B cell (primary cell): ENCODE results near the gene CDH1. TPM values are rescaled to one million over a fixed set of nuclear protein-coding genes. Genes with fewer than 3 reads are reported as not detected.
"Not testable (repeated sequence)": the region's sequence is repeated elsewhere in the genome, so short reads cannot be mapped to it uniquely, and the experiment has no call there.

Experiments
- ATAC-seq: fragments of 200-7000 bp; cut with Tn5 transposase; one replicate; pipeline ENCODE4 v1.10.0; 2021; ENCODE audit warnings: low read depth, mild to moderate bottlenecking, moderate number of reproducible peaks, moderate library complexity
- CTCF ChIA-PET: fragments of 350-600 bp; sonication (Branson Sonifier 250); formaldehyde crosslinking; loops from one replicate; lab custom pipeline; 2021; ENCODE audit warnings: antibody characterized with exemption, inconsistent platforms; lab: Charles Lee
- POLR2A ChIA-PET: fragments of 350-600 bp; sonication (Branson Sonifier 250); formaldehyde crosslinking; loops from one replicate; lab custom pipeline; 2021; ENCODE audit warnings: antibody characterized with exemption; lab: Charles Lee
- DNase-seq: peaks from one replicate; pipeline ENCODE4 v3.0.0; 2013
- H2AFZ ChIP-seq: 2 replicates; pipeline ENCODE4 v1.6.1; 2012; ENCODE audit warnings: mild to moderate bottlenecking, low read depth, low read length; ENCODE audit not compliant: insufficient read depth, poor library complexity, severe bottlenecking
- H3K27ac ChIP-seq, 2 donors: 1 replicate in 1 of 2; 2 replicates in 1 of 2; pipeline ENCODE4 v1.5.1; 2012 to 2013; ENCODE audit warnings: low read length in 2 of 2, mild to moderate bottlenecking in 2 of 2, moderate library complexity in 1 of 2
- H3K27me3 ChIP-seq, 4 experiments: fragments of 200-600 bp in 1 of 4; sonication (generic) in 1 of 4; replicated peaks in 1 of 4; 1 replicate in 2 of 4; 2 replicates in 2 of 4; pipeline versions ENCODE4 v1.6.1 to v1.7.0; 2013 to 2016; ENCODE audit warnings: low read length in 3 of 4, mild to moderate bottlenecking in 2 of 4, mixed read lengths in 1 of 4, moderate library complexity in 1 of 4; ENCODE audit not compliant: insufficient read depth in 4 of 4, control insufficient read depth in 3 of 4; ENCODE audit errors: control extremely low read depth in 1 of 4
- H3K36me3 ChIP-seq, 2 experiments: replicated peaks in 1 of 2; 1 replicate in 1 of 2; 2 replicates in 1 of 2; pipeline versions ENCODE4 v1.6.1 to v1.7.1; 2013; ENCODE audit warnings: low read length in 1 of 2; ENCODE audit not compliant: insufficient read depth in 2 of 2, control insufficient read depth in 1 of 2; ENCODE audit errors: control extremely low read depth in 1 of 2, extremely low read depth in 1 of 2
- H3K4me1 ChIP-seq, 2 donors: fragments of 200-600 bp in 1 of 2; sonication (generic) in 1 of 2; 1 replicate in 1 of 2; 2 replicates in 1 of 2; pipeline versions ENCODE4 v1.5.1 to v1.6.1; 2013 to 2017; ENCODE audit warnings: low read length in 2 of 2; ENCODE audit not compliant: control insufficient read depth in 2 of 2, insufficient read depth in 2 of 2
- H3K4me2 ChIP-seq: replicated peaks from 2 replicates; pipeline ENCODE3; 2012; ENCODE audit warnings: mild to moderate bottlenecking, low read depth, low read length; ENCODE audit not compliant: poor library complexity, severe bottlenecking
- H3K4me3 ChIP-seq, 5 experiments: fragments of 200-600 bp in 1 of 5; sonication (generic) in 1 of 5; 1 replicate in 3 of 5; 2 replicates in 2 of 5; pipeline versions ENCODE4 v1.5.1 to v1.7.0; 2011 to 2016; ENCODE audit warnings: low read length in 4 of 5, mild to moderate bottlenecking in 4 of 5, low read depth in 2 of 5, control low read depth in 1 of 5, moderate library complexity in 1 of 5; ENCODE audit not compliant: insufficient read depth in 1 of 5; ENCODE audit errors: control extremely low read depth in 1 of 5, extremely low read depth in 1 of 5
- H3K79me2 ChIP-seq: fragments of 200-600 bp; sonication (generic); one replicate; pipeline ENCODE4 v1.6.0; 2016; ENCODE audit warnings: low read length; ENCODE audit not compliant: control insufficient read depth, insufficient read depth
- H3K9ac ChIP-seq: fragments of 200-600 bp; sonication (generic); 2 replicates; pipeline ENCODE4 v1.6.1; 2017; ENCODE audit warnings: mild to moderate bottlenecking, low read length, moderate library complexity
- H3K9me3 ChIP-seq, 3 donors: one replicate each; pipeline versions ENCODE4 v1.6.1 to v1.7.1; 2013; ENCODE audit warnings: low read length in 2 of 3; ENCODE audit not compliant: control insufficient read depth in 2 of 3, insufficient read depth in 1 of 3; ENCODE audit errors: control extremely low read depth in 1 of 3
- H4K20me1 ChIP-seq: 2 replicates; pipeline ENCODE4 v1.6.0; 2012; ENCODE audit warnings: mild to moderate bottlenecking, low read length; ENCODE audit not compliant: insufficient read depth, control insufficient read depth, poor library complexity, severe bottlenecking
- H3K27ac Mint-ChIP-seq: one replicate; pipeline ENCODE4 v1.8.0; 2021; ENCODE audit warnings: mixed read lengths
- H3K27me3 Mint-ChIP-seq: one replicate; pipeline ENCODE4 v1.8.0; 2021; ENCODE audit warnings: mixed read lengths
- H3K4me1 Mint-ChIP-seq: one replicate; pipeline ENCODE4 v1.8.0; 2021; ENCODE audit warnings: mixed read lengths
- H3K4me3 Mint-ChIP-seq: one replicate; pipeline ENCODE4 v1.8.0; 2021; ENCODE audit warnings: mixed read lengths
- H3K9me3 Mint-ChIP-seq: one replicate; pipeline ENCODE4 v1.8.0; 2022; ENCODE audit warnings: mixed read lengths; ENCODE audit not compliant: insufficient read depth
- CTCF ChIP-seq: fragments of 200-600 bp; IDR thresholded peaks from one replicate; pipeline ENCODE4 v1.8.0; 2022; ENCODE audit warnings: antibody characterized with exemption, mild to moderate bottlenecking
- EZH2 ChIP-seq: IDR thresholded peaks from 2 replicates; pipeline ENCODE4 v1.6.1; 2012; ENCODE audit warnings: borderline replicate concordance, low read depth, mild to moderate bottlenecking, moderate library complexity, low read length; ENCODE audit not compliant: insufficient read depth, poor library complexity, severe bottlenecking
- WGBS: methylation state at CpG from one replicate; pipeline ENCODE4 v1.1.5; 2013; ENCODE audit warnings: missing lambda C conversion rate; ENCODE audit not compliant: insufficient coverage; 5-methylcytosine and 5-hydroxymethylcytosine counted together
- intact Hi-C: fragments of 100-400 bp; cut with micrococcal nuclease; formaldehyde crosslinking; loops from one replicate; pipeline ENCODE4 v1.10.0; 2022
- polyA plus RNA-seq: library from polyadenylated mRNA; depleted of rRNA; stranded (reverse); fragments of >200 nt; gene quantifications from 2 replicates; pipeline ENCODE4 v1.2.3, GENCODE V29; 2012
- total RNA-seq, 2 donors: library from RNA; stranded (reverse); fragments of 120-200 nt in 1 of 2; gene quantifications; 1 replicate in 1 of 2; 2 replicates in 1 of 2; pipeline versions ENCODE4 v1.2.3 to v1.2.4, GENCODE V29; 2013 to 2022

Gene CDH1
- total and polyA plus RNA-seq, 2 donors (not counting 1 experiment from before 2014, with no cell fraction given): 2.0 TPM; not detected in 1

- ATAC-seq: no peak
- Histone ChIP-seq H3K79me2 (no peaks in the 10 kb centered on the region), H4K20me1 (no peaks in the 10 kb centered on the region), H3K4me3 (no peak overlapping the region), H3K4me1 (peaks cover 6 to 11% of the 10 kb centered on the region in 2 donors), H3K27ac (no peak overlapping the region), H3K9ac (no peak overlapping the region), H3K9me3 (peaks cover 0 to 3% (median 0%) of the 10 kb centered on the region in 3 donors), H2AFZ (no peak overlapping the region), H3K36me3 (no peaks in the 10 kb centered on the region), H3K4me2 (no peak overlapping the region), H3K27me3 (no peaks in the 10 kb centered on the region)
- ChIA-PET CTCF (no interaction called here), POLR2A (interaction anchor here (0.6 kb wide), 1 partner anchor 87 kb away, joined by 3 read pairs; no protein-coding TSS in a partner anchor)
- Mint-ChIP-seq H3K4me3 (no peak overlapping the region), H3K4me1 (peaks cover 16% of the 10 kb centered on the region), H3K9me3 (peaks cover 2% of the 10 kb centered on the region), H3K27me3 (no peaks in the 10 kb centered on the region), H3K27ac (no peak overlapping the region)
- TF ChIP-seq EZH2: no peak
- TF ChIP-seq CTCF: no peak
- no peak for DNase-seq
- WGBS: 50% methylated on average over 2 of the region's 5 CpGs
- intact Hi-C loops: no loop called here
Measured at GRCh38 chr16:68715471-68715870, 21.6 kb upstream of the CDH1 start.

DNA sequence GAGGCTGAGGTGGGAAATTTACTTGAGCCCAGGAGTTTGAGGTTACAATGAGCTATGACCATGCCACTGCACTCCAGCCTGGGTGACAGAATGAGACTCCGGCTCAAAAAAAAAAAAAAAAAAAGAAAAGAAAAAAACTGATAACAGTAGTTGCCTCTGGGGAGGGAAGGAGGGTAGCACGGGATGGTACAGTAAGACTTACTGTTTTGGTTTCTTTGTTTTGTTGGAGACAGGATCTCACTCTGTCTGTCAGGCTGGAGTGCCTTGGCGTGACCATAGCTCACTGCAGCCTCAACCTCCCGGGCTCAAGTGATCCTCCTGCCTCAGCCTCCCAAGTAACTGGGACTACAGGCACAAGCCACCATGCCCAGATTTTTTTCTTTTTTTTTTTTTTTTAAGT is 20.6 kb upstream of the CDH1 start:
- ATAC-seq, H3K36me3 ChIP-seq, POLR2A ChIA-PET, H3K9me3 Mint-ChIP-seq, intact Hi-C loops, H3K4me1 ChIP-seq, DNase-seq, H3K27ac ChIP-seq, H2AFZ ChIP-seq, H3K79me2 ChIP-seq, H3K9me3 ChIP-seq, H3K4me3 Mint-ChIP-seq, H3K27me3 Mint-ChIP-seq, H3K4me2 ChIP-seq, H3K27ac Mint-ChIP-seq, H3K9ac ChIP-seq, H4K20me1 ChIP-seq, H3K4me3 ChIP-seq, H3K27me3 ChIP-seq: not testable (repeated sequence)
- WGBS: 80% methylated on average over 1 of the region's 4 CpGs
- CTCF ChIA-PET: interaction anchor here (0.7 kb wide), 1 partner anchor 84 kb away, joined by 5 read pairs; no protein-coding TSS in a partner anchor
- H3K4me1 Mint-ChIP-seq: peaks cover 12% of the 10 kb centered on the region
